Thoracic aorta (tissue), 2 donors: Measurements from ENCODE around the gene HERC4. TPM values are rescaled to one million over a fixed set of nuclear protein-coding genes. Genes with fewer than 3 reads are reported as not detected.

ENCODE experiments used
- ATAC-seq: fragments of 150-250 bp; one replicate; pipeline ENCODE4 v1.8.0; 2017; ENCODE audit warnings: low read depth; ENCODE audit not compliant: insufficient number of reproducible peaks, low FRiP score
- DNase-seq: peaks from one replicate; pipeline ENCODE4 v3.0.0-alpha.2; 2020; ENCODE audit warnings: low spot score
- H3K27ac ChIP-seq, 2 donors: fragments of 200-600 bp; sonication (generic); 1 replicate in 1 of 2; 2 replicates in 1 of 2; pipeline ENCODE4 v1.5.1; 2016; ENCODE audit warnings: mild to moderate bottlenecking in 2 of 2, moderate library complexity in 2 of 2
- H3K27me3 ChIP-seq: fragments of 200-600 bp; sonication (generic); replicated peaks from 2 replicates; pipeline ENCODE4 v1.6.0; 2016; ENCODE audit warnings: mild to moderate bottlenecking; ENCODE audit not compliant: insufficient read depth
- H3K36me3 ChIP-seq: fragments of 200-600 bp; sonication (generic); one replicate; pipeline ENCODE4 v1.5.1; 2016
- H3K4me1 ChIP-seq, 2 donors: fragments of 200-600 bp; sonication (generic); 1 replicate in 1 of 2; 2 replicates in 1 of 2; pipeline versions ENCODE4 v1.5.1 to v1.6.0; 2016; ENCODE audit warnings: low read depth in 2 of 2, mild to moderate bottlenecking in 1 of 2; ENCODE audit not compliant: control insufficient read depth in 1 of 2
- H3K4me3 ChIP-seq: fragments of 200-600 bp; sonication (generic); 2 replicates; pipeline ENCODE4 v1.5.1; 2016; ENCODE audit warnings: mild to moderate bottlenecking
- H3K9me3 ChIP-seq: fragments of 200-600 bp; sonication (generic); 2 replicates; pipeline ENCODE4 v1.5.1; 2016
- CTCF ChIP-seq: fragments of 200-600 bp; sonication (generic); IDR thresholded peaks from one replicate; pipeline ENCODE4 v1.5.1; 2019; ENCODE audit warnings: antibody characterized with exemption
- total RNA-seq, 2 donors: library from RNA; depleted of rRNA; stranded (reverse); fragments of >200 nt; gene quantifications; one replicate each; pipeline versions ENCODE4 v1.1.0 to v1.2.3, GENCODE V29; 2016

Gene HERC4
- total RNA-seq, 2 donors from 2014 or later, result 60.2 to 83.7 TPM

GRCh38 chr10:68010426-68010940 is 64.6 kb downstream of the HERC4 start:
- no peak for TF ChIP-seq CTCF
- ATAC-seq, result no peak
- H3K36me3 ChIP-seq, result peaks cover 20% of the 10 kb centered on the region

GRCh38 chr10:68007356-68007755 is 67.7 kb downstream of the HERC4 start:
- DNase-seq (no peak), ATAC-seq (no peak)
- Histone ChIP-seq H3K4me1 (no peaks in the 10 kb centered on the region), H3K4me3 (no peak overlapping the region), H3K36me3 (peaks cover 17% of the 10 kb centered on the region), H3K9me3 (no peaks in the 10 kb centered on the region), H3K27ac (no peak overlapping the region), H3K27me3 (no peaks in the 10 kb centered on the region)
- TF ChIP-seq CTCF, result no peak

More at GRCh38 chr10:68010426-68010940, 64.6 kb downstream of the HERC4 start:
- H3K27ac ChIP-seq, result no peak overlapping the region
- DNase-seq, result no peak
- H3K9me3 ChIP-seq, result no peaks in the 10 kb centered on the region
- no peaks in the 10 kb centered on the region for H3K4me1 ChIP-seq
- no peak overlapping the region for H3K4me3 ChIP-seq
- H3K27me3 ChIP-seq, result no peaks in the 10 kb centered on the region

- peaks cover 10% of the 10 kb centered on the region for H3K36me3 ChIP-seq
Observed at GRCh38 chr10:68001539-68001938, 73.5 kb downstream of the HERC4 start.

GRCh38 chr10:68001000-68001399 is 74.1 kb downstream of the HERC4 start:
- DNase-seq (no peak), ATAC-seq (no peak)
- TF ChIP-seq CTCF, result no peak
- Histone ChIP-seq H3K9me3 (no peaks in the 10 kb centered on the region), H3K36me3 (peaks cover 10% of the 10 kb centered on the region), H3K27me3 (no peaks in the 10 kb centered on the region), H3K4me1 (no peaks in the 10 kb centered on the region), H3K4me3 (no peak overlapping the region), H3K27ac (no peak overlapping the region)

More at GRCh38 chr10:68001539-68001938, 73.5 kb downstream of the HERC4 start:
- no peak for ATAC-seq
- no peak for TF ChIP-seq CTCF
- Histone ChIP-seq H3K4me3 (no peak overlapping the region), H3K4me1 (no peaks in the 10 kb centered on the region), H3K27me3 (no peaks in the 10 kb centered on the region), H3K27ac (no peak overlapping the region), H3K9me3 (no peaks in the 10 kb centered on the region)
- no peak for DNase-seq

- H3K27me3 ChIP-seq, result no peaks in the 10 kb centered on the region
- DNase-seq, result no peak
- no peak overlapping the region for H3K4me3 ChIP-seq
- ATAC-seq, result no peak
- no peaks in the 10 kb centered on the region for H3K4me1 ChIP-seq
- H3K9me3 ChIP-seq, result no peaks in the 10 kb centered on the region
- H3K27ac ChIP-seq, result no peak overlapping the region
- no peak for TF ChIP-seq CTCF
- peaks cover 20% of the 10 kb centered on the region for H3K36me3 ChIP-seq
Observed at GRCh38 chr10:67990093-67990492, 85.0 kb downstream of the HERC4 start.
